Measurements from ENCODE around the gene ACAP2. TPM values are rescaled to one million over a fixed set of nuclear protein-coding genes. Genes with fewer than 3 reads are reported as not detected.
"Not testable (repeated sequence)": the region's sequence is repeated elsewhere in the genome, so short reads cannot be mapped to it uniquely, and the experiment has no call there.

The ACAP2 gene
- polyA plus RNA-seq (2013, experiment 1 of 2) = 16.9 TPM
- polyA plus RNA-seq (2013, experiment 2 of 2) = 16.7 TPM

- H3K27ac ChIP-seq (ENCODE audit: low read depth, low read length) = peak within 1 kb of the TSS; percentile 91
- H3K4me3 ChIP-seq (ENCODE audit: low read length) = peak within 1 kb of the TSS; percentile 95
- no peak within 1 kb of the TSS for H2BK15ac ChIP-seq (replicated peaks; ENCODE audit: low read depth)
- no peak within 1 kb of the TSS for H2AK5ac ChIP-seq (ENCODE audit: low read length)
- peak within 1 kb of the TSS; percentile 42 for H2BK5ac ChIP-seq (ENCODE audit: low read length)
- H3K27me3 ChIP-seq (ENCODE audit: insufficient read depth, low read length, poor library complexity) = no peaks in the 10 kb centered on the region
- peak within 1 kb of the TSS; percentile 8 for H3K4ac ChIP-seq (ENCODE audit: low read depth, low read length)
- H4K8ac ChIP-seq (ENCODE audit: low read depth, low read length) = peak within 1 kb of the TSS; percentile 68
- peak within 1 kb of the TSS; percentile 96 for H3K9ac ChIP-seq (ENCODE audit: low read length)
- peaks cover 7% of the 10 kb centered on the region for H3K4me1 ChIP-seq (ENCODE audit: control insufficient read depth, low read depth, low read length)
- no CpG with 5 or more reads among the region's 106 CpGs for WGBS (ENCODE audit: extremely low coverage, insufficient coverage, low lambda C conversion rate)
- peak within 1 kb of the TSS; percentile 95 for H3K4me2 ChIP-seq (ENCODE audit: low read length)
- H3K79me1 ChIP-seq (ENCODE audit: low read length) = peaks cover 11% of the 10 kb centered on the region
- peaks cover 22% of the 10 kb centered on the region for H3K79me2 ChIP-seq (ENCODE audit: control insufficient read depth, insufficient read depth, low read length)
- no peak within 1 kb of the TSS for H4K5ac ChIP-seq (ENCODE audit: low read length)
- DNase-seq = peak; percentile 100
- H2BK120ac ChIP-seq (ENCODE audit: low read depth, low read length) = peak within 1 kb of the TSS; percentile 16
- peak within 1 kb of the TSS; percentile 95 for H3K56ac ChIP-seq (ENCODE audit: low read length)
- peak within 1 kb of the TSS; percentile 71 for H3K18ac ChIP-seq (ENCODE audit: low read length)
- H3K23ac ChIP-seq (ENCODE audit: low read length) = peak within 1 kb of the TSS; percentile 57
- no peaks in the 10 kb centered on the region for H3K36me3 ChIP-seq (ENCODE audit: control insufficient read depth, insufficient read depth, low read length)
Measured at GRCh38 chr3:195442573-195443390, at the start of gene ACAP2. Gene ACAP2, minus strand, starts transcription at chr3:195443020. Its CDS starts 173 bp downstream, at chr3:195442847.

GRCh38 chr3:195475614-195476013, 32.8 kb upstream of the ACAP2 start:
- no peak overlapping the region for H3K18ac ChIP-seq (ENCODE audit: low read length)
- no peak overlapping the region for H3K4ac ChIP-seq (ENCODE audit: low read depth, low read length)
- no peaks in the 10 kb centered on the region for H3K4me1 ChIP-seq (ENCODE audit: control insufficient read depth, low read depth, low read length)
- no peaks in the 10 kb centered on the region for H3K79me2 ChIP-seq (ENCODE audit: control insufficient read depth, insufficient read depth, low read length)
- H3K56ac ChIP-seq (ENCODE audit: low read length) = no peak overlapping the region
- H4K5ac ChIP-seq (ENCODE audit: low read length) = no peak overlapping the region
- no peaks in the 10 kb centered on the region for H3K27me3 ChIP-seq (ENCODE audit: insufficient read depth, low read length, poor library complexity)
- DNase-seq = no peak
- no peak overlapping the region for H3K9ac ChIP-seq (ENCODE audit: low read length)
- H2BK5ac ChIP-seq (ENCODE audit: low read length) = no peak overlapping the region
- no peak overlapping the region for H3K4me3 ChIP-seq (ENCODE audit: low read length)
- no peak overlapping the region for H3K27ac ChIP-seq (ENCODE audit: low read depth, low read length)
- no peak overlapping the region for H4K8ac ChIP-seq (ENCODE audit: low read depth, low read length)
- no peak overlapping the region for H2BK120ac ChIP-seq (ENCODE audit: low read depth, low read length)
- H3K23ac ChIP-seq (ENCODE audit: low read length) = no peak overlapping the region
- 100% methylated on average over 1 of the region's 3 CpGs for WGBS (ENCODE audit: extremely low coverage, insufficient coverage, low lambda C conversion rate)
- H3K36me3 ChIP-seq (ENCODE audit: control insufficient read depth, insufficient read depth, low read length) = no peaks in the 10 kb centered on the region
- no peaks in the 10 kb centered on the region for H3K79me1 ChIP-seq (ENCODE audit: low read length)
- no peak overlapping the region for H2AK5ac ChIP-seq (ENCODE audit: low read length)
- no peak overlapping the region for H2BK15ac ChIP-seq (replicated peaks; ENCODE audit: low read depth)
- H3K4me2 ChIP-seq (ENCODE audit: low read length) = no peak overlapping the region

- not testable (repeated sequence) for H3K4ac ChIP-seq (ENCODE audit: low read depth, low read length); H3K18ac ChIP-seq (ENCODE audit: low read length); H4K8ac ChIP-seq (ENCODE audit: low read depth, low read length); DNase-seq; H3K36me3 ChIP-seq (ENCODE audit: control insufficient read depth, insufficient read depth, low read length); H2AK5ac ChIP-seq (ENCODE audit: low read length); H3K4me2 ChIP-seq (ENCODE audit: low read length); H3K4me1 ChIP-seq (ENCODE audit: control insufficient read depth, low read depth, low read length); H4K5ac ChIP-seq (ENCODE audit: low read length); H3K9ac ChIP-seq (ENCODE audit: low read length); H2BK5ac ChIP-seq (ENCODE audit: low read length); H2BK120ac ChIP-seq (ENCODE audit: low read depth, low read length); H3K56ac ChIP-seq (ENCODE audit: low read length); H2BK15ac ChIP-seq (replicated peaks; ENCODE audit: low read depth); H3K27ac ChIP-seq (ENCODE audit: low read depth, low read length); H3K27me3 ChIP-seq (ENCODE audit: insufficient read depth, low read length, poor library complexity); H3K79me2 ChIP-seq (ENCODE audit: control insufficient read depth, insufficient read depth, low read length); H3K23ac ChIP-seq (ENCODE audit: low read length); H3K4me3 ChIP-seq (ENCODE audit: low read length); H3K79me1 ChIP-seq (ENCODE audit: low read length)
- no CpG with 5 or more reads among the region's 8 CpGs for WGBS (ENCODE audit: extremely low coverage, insufficient coverage, low lambda C conversion rate)
Measured at GRCh38 chr3:195475116-195475515, 32.3 kb upstream of the ACAP2 start.

GRCh38 chr3:195468841-195469240, 26.0 kb upstream of the ACAP2 start:
- Histone ChIP-seq H3K56ac (ENCODE audit: low read length) (no peak overlapping the region), H3K23ac (ENCODE audit: low read length) (no peak overlapping the region), H3K4ac (ENCODE audit: low read depth, low read length) (no peak overlapping the region), H3K4me1 (ENCODE audit: control insufficient read depth, low read depth, low read length) (no peaks in the 10 kb centered on the region), H2AK5ac (ENCODE audit: low read length) (no peak overlapping the region), H2BK120ac (ENCODE audit: low read depth, low read length) (no peak overlapping the region), H3K27me3 (ENCODE audit: insufficient read depth, low read length, poor library complexity) (no peaks in the 10 kb centered on the region), H3K9ac (ENCODE audit: low read length) (no peak overlapping the region), H3K4me3 (ENCODE audit: low read length) (no peak overlapping the region), H3K36me3 (ENCODE audit: control insufficient read depth, insufficient read depth, low read length) (no peaks in the 10 kb centered on the region), H4K8ac (ENCODE audit: low read depth, low read length) (no peak overlapping the region), H3K79me1 (ENCODE audit: low read length) (no peaks in the 10 kb centered on the region), H3K18ac (ENCODE audit: low read length) (no peak overlapping the region), H2BK5ac (ENCODE audit: low read length) (no peak overlapping the region), H3K79me2 (ENCODE audit: control insufficient read depth, insufficient read depth, low read length) (no peaks in the 10 kb centered on the region), H2BK15ac (replicated peaks; ENCODE audit: low read depth) (no peak overlapping the region), H3K27ac (ENCODE audit: low read depth, low read length) (no peak overlapping the region), H4K5ac (ENCODE audit: low read length) (no peak overlapping the region), H3K4me2 (ENCODE audit: low read length) (no peak overlapping the region)
- WGBS (ENCODE audit: extremely low coverage, insufficient coverage, low lambda C conversion rate) = no CpG with 5 or more reads among the region's 4 CpGs
- DNase-seq = no peak

- Histone ChIP-seq H3K4me1 (ENCODE audit: control insufficient read depth, low read depth, low read length) (no peaks in the 10 kb centered on the region), H3K79me2 (ENCODE audit: control insufficient read depth, insufficient read depth, low read length) (no peaks in the 10 kb centered on the region), H3K36me3 (ENCODE audit: control insufficient read depth, insufficient read depth, low read length) (no peaks in the 10 kb centered on the region), H3K4me2 (ENCODE audit: low read length) (no peak overlapping the region), H3K27me3 (ENCODE audit: insufficient read depth, low read length, poor library complexity) (no peaks in the 10 kb centered on the region), H3K56ac (ENCODE audit: low read length) (no peak overlapping the region), H3K23ac (ENCODE audit: low read length) (no peak overlapping the region), H3K4ac (ENCODE audit: low read depth, low read length) (no peak overlapping the region), H4K5ac (ENCODE audit: low read length) (no peak overlapping the region), H4K8ac (ENCODE audit: low read depth, low read length) (no peak overlapping the region), H2BK15ac (replicated peaks; ENCODE audit: low read depth) (no peak overlapping the region), H3K18ac (ENCODE audit: low read length) (no peak overlapping the region), H3K27ac (ENCODE audit: low read depth, low read length) (no peak overlapping the region), H2BK120ac (ENCODE audit: low read depth, low read length) (no peak overlapping the region), H3K9ac (ENCODE audit: low read length) (no peak overlapping the region), H2BK5ac (ENCODE audit: low read length) (no peak overlapping the region), H3K79me1 (ENCODE audit: low read length) (no peaks in the 10 kb centered on the region), H2AK5ac (ENCODE audit: low read length) (no peak overlapping the region), H3K4me3 (ENCODE audit: low read length) (no peak overlapping the region)
- no peak for DNase-seq
- WGBS (ENCODE audit: extremely low coverage, insufficient coverage, low lambda C conversion rate) = no CpG with 5 or more reads among the region's 4 CpGs
Measured at GRCh38 chr3:195468391-195468776, 25.6 kb upstream of the ACAP2 start.
